ENCODE results near the gene HCN4. TPM values are rescaled to one million over a fixed set of nuclear protein-coding genes. Genes with fewer than 3 reads are reported as not detected.

The HCN4 gene
- total RNA-seq, 1 donor from 2014 or later, result not detected

DNA sequence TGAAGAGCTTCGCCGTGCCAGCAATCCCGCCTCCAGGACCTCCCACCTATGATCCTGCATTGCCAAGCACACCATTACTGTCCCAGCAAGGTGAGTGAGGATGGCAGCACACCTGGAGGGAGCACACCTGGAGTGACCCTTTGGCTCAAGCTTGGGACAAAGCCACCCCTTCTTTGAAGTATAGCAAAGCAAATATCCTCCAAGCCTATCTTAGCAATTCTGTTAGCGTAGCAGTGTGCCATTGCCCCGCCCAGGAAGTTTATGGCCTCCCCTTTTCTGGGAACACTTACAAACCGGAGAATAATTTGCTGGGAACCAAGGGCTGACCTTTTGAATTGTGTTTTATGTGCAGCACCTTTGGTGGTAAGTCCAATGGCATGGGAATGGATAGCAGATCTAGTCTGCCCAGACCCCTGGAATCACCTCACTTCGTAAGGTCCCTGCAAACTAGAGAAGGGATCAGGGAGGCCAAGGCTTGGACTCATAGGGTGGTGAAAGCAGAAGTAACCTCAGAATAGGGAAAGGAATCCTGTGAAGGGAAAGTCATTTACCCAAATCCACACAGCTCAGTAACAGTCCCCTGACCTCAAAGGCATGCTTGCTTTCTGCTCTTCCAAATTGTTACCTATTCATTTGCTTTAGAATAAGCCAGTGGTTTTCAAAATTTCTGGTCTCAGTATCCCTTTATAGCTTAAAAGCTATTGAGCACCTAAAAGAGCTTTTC is 70.1 kb downstream of the HCN4 start:
- intact Hi-C loops (cut with micrococcal nuclease), result no loop called here

DNA sequence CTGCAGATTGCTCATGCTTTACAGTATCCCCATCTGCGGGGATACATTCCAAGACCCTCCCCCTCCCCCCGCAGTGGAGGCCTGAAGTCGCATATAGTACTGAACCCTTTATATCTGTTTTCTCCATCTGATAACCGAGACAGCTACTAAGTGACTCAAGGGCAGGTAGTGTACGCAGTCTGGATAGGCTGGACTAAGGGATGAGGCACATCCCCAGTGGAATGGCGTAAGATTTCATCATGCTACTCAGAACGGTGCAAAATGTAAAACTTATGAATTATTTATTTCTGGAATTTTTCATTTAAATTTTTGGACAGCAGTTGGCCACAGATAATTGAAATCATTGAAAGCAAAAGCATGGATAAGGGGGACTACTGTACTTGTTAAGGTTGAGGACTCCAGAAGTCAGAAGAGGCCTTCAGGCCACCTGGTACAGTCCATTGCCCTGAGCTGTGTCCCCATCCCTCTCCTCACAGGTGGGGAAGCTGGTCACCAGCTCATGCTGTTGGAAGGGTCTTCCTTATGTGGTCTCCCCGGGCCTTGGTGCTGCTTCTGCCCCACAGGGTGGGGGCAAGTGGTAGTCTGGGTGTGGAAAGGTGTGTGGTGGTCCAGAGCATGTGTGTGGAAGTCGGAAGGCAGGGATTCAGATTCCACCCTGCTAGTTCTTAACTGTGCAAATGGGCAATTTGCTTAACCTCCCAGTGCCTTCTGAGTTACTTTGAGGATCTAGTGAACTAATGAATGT is 72.0 kb downstream of the HCN4 start:
- intact Hi-C loops (cut with micrococcal nuclease), result no loop called here

DNA sequence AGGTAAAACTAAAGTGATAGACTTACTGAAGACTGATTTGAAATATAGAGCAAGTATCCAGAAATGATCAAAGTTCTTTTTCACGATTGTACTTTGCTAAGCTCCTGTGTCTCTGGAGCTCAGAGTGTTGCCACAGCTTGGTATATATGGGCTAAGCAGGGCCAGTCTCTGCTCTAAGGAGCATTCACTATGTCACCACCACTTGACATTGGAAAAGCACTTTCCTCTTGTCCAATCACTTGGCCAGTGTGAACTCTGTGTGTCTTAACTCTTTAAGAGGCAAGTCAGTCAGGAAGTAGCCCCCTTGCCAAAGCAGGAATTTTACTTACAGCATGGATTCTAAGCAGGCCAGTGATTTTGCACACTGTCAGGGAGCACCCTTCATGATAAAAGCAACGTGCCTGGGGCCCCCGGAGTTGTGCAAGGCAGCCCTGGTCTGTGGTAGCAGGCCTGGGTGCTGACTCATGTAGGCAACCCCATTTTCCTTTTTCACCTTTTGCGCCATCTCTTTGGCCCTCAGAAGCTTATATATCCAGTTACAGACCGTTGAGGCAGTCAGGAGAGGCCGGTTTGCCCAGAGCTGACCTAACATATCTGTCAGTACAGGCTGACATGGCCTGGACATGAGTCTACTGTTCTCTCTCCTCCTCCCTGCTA is 73.0 kb downstream of the HCN4 start:
- intact Hi-C loops (cut with micrococcal nuclease), result no loop called here

DNA sequence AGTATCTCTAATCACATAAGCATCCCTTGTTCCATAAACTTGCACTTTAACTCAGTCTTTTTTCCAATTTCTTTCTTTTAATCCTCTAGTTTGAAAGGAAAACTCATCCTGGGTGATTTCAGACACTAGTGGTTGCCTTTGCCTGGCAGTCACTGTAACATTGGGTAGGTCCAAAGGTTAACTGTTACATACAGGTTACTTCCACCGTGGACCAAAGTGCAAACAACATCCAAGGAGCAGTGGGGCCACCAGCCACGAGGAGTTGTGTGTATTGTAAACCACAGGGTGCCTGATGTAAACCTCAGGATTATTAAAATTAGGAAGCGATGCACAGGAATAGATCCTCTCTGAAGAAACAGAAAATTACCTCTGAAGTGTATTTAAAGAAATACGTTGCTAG is 75.0 kb downstream of the HCN4 start:
- intact Hi-C loops (cut with micrococcal nuclease), result no loop called here

DNA sequence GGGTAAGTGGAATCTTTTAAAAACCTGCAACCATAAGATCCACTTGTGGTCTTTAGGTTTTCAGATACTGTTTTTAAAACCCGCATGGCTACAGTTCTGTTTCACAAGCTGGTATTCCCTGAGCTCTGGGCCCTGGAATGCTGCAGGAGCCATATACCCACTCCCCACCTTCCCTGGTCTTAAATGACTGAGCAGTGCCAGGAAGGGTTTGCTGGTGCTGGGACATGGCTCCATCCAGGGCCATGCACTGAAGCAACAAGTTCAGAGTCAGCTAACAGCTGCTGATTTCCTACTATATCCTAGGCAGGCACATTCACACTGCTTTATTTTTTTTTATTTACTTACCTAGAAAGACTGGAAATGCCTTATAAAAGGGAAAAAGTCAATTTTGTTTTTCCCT is 77.3 kb downstream of the HCN4 start:
- intact Hi-C loops (cut with micrococcal nuclease), result no loop called here

DNA sequence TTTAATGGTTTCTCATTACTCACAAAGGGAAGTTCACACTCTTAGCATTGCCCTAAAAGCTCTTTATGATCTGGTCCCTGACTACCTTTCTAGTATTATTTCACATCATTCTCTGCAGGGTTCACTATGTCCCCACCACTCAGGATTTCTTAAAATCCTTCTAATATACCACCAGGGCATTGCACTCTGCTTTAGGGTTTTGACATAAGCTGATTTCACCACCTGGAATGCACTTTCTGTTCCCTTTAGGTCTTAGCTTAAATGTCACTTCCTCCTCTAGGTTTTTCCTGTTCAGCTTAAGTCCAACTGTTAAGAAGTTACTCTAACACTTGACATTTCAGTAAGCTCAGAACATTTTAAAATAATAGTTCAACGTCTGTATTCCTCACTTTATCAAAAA is 81.7 kb downstream of the HCN4 start:
- intact Hi-C loops (cut with micrococcal nuclease), result no loop called here

DNA sequence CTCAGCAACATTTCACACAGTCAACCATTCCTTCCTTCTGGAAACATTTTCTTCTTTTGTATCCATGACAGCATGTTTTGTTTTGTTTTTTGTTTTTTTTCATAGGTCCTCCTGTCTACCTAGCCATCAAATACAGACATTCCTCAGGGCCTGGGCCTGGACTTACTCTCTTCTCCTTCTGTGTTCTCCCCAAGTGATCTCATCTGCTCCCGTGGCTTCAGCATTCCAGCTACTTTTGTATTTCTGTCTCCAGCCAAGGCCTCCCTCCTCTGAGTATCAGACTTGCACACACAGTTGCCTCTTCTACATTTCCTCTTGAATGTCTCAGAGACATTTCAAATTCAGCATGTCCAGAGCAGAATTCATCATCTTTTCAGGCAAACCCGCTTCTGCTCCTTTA is 82.4 kb downstream of the HCN4 start:
- intact Hi-C loops (cut with micrococcal nuclease), result no loop called here

DNA sequence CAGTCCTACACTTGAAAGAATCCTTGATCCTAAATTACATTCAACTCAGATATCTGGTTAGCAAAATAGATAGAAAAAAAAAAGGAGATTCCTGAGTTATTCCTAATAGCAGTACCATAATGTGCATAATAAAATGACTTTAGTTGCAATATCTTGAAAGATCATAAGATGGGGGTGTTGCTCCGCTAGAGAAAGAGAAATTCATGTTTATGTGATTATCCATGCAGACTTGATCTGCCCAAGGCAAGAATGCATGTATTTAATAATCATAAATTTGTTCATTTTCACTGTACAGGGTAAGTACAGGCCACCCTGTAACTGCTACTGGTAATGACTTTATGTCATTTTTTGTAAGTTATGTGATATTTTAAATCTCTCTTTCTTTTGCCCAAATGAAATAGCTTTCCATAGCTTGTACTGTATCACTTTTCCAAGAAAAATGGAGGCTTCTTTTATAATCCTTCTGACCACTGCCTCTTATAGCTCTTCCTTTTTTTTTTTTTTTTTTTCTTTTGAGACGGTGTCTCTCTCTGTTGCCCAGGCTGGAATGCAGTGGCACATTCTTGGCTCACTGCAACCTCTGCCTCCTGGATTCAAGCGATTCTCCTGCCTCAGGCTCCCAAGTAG is 84.6 kb downstream of the HCN4 start:
- intact Hi-C loops (cut with micrococcal nuclease), result no loop called here

DNA sequence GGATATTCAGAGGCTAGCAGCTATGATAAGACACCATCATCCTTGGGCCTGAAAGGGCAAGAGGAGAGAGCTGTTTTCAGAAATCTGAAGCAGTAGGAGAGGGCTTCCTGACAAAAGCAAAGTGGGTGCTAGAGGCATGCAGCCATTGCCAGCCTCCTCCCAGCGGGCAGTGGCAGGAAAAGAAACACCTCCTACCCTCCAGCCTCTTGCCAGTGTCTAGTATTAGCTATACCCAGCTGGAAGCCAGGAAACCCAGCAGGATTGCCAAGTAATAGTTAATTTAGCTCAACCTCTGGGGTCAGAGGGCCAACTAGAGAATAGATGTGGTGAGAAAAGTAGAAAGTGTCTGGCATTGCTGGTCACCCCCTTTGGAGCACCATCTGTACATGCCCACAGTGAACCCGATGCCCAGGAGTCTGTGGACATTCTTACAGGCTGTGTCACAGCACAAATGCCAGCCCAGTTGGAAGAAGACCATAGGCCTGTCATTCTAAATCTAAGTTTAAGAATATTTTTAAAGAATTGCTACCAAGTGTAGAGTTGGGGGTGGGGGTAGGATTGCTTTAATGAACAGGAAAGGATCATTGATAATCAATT is 85.3 kb downstream of the HCN4 start:
- intact Hi-C loops (cut with micrococcal nuclease), result no loop called here

DNA sequence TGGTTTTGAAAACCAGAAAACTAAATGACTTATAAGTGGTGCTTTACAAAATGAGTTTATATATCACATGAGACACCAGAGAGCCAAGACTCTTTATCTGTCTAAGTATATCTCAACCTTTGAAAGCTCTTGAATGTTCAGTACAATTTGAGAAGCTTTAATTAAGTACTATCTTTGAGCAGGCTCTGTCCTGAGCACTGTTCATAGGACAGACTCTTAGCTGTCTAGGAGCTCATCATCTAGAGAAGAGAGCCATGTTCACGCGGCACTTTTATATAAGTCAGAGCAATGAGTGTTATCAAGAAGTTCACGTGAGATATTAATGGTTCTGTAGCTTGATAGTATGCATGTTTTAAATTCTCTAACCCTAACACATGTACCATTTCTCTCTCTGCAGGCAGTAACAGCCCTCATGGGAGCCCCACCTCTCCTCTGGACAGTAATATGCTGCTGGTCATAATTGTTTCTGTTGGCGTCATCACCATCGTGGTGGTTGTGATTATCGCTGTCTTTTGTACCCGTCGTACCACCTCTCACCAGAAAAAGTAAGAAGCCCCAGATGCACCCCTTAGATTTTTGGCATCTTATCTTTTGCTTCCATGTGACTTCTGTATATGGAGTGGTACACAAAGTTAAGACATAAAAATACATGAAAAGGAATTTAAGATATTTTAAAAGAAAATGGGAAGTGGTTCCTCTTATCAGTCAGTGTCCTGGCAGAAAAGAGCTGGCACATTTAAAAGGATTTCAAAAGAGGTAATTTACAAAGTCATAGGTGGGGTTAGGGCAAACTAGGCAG is 86.0 kb downstream of the HCN4 start:
- intact Hi-C loops (cut with micrococcal nuclease), result no loop called here

DNA sequence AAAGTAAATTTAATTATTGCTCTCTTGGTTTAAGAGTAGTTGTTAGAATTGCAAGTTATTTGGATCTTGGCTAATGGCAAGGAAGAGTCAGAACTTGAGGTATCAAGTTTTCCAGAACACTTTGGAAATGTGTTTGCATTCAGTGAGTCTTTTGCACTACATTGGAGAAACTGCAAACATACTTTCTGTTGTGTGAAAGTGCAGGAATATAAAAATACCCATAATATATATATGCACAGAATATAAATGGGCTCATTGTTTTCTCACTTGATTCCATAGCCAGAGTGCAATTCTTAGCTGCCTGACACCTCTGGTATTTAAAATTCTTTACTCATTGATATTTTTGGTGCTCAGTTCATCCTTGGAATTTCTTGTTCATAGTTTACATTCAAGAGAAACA is 92.9 kb downstream of the HCN4 start:
- intact Hi-C loops (cut with micrococcal nuclease), result no loop called here

DNA sequence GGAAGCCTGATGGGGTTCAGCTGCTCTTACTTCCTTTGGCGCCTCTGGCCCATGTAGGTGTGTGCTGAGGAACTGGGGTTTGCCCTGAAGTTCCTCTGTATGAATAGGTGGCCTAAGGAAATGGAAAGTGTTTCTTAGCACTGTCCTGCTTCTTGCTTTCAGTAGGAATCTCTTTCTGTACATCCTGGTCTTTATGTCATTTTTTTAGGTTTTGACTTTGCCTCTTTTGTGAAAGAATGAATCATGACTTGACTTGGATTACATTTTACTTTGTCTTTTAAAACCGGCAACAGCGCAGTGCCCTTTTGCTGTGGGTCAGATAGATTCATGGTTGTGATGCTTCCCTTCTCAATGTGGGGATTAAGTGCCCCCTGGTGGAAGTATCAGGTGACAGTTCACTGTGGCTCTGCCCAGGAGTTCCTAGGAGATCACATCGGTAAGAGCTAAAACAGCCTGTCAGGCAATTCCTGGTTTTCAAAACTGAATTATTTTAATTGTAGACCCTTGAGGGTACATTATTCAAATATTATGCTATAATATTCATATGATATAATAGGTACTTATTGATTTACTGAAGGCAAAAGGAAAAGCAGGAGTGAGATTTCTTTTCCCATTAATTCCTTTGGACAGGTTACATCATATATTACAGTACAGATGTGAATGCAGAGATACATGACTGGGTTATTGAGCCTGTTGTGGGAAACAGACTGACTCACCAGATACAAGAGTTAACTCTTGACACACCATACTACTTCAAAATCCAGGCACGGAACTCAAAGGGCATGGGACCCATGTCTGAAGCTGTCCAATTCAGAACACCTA is 95.4 kb downstream of the HCN4 start:
- intact Hi-C loops (cut with micrococcal nuclease), result loop anchor here (1.0 to 5.0 kb wide), 3 partner anchors 32 to 671 kb away; no protein-coding TSS in a partner anchor

DNA sequence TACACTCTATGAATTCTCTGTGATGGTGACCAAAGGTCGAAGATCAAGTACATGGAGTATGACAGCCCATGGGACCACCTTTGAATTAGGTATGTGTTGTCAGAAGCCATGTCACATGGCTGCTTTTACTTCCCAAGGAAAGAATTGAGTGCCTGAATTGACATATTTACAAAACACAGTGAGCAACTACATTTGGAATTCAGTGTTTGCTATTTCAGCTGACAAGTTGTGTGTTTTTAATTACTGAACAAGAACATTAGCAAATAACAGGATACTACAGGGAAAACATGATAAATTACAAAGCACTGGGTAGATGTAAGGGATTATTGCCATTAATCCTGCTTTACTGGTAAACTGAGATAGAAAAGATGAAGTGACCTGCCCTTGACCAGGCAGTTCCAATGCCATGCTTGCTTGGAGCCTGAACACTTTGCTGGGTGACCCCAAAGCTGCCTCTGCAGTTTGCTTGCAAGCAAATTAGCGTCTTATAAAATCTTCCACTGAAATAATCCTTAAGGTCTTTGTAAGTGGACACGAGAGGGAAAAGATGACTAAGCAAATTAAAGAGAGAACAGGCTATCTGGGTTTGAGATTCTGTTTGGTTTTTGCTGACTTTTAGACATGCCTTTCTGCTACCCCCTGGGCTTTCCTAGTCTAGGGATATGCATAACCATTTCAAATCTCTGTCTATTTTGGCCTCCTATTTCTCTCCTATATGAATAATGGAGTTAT is 98.2 kb downstream of the HCN4 start:
- intact Hi-C loops (cut with micrococcal nuclease), result loop anchor here (5.0 kb wide), 1 partner anchor 668 kb away; no protein-coding TSS in a partner anchor

Other genes with a start within 250 kb of the HCN4 start
- gene REC114, start 74.2 kb upstream of the HCN4 start, total RNA-seq, result not detected in 2 replicates